ENCODE data around the gene GFRA4. TPM values are rescaled to one million over a fixed set of nuclear protein-coding genes. Genes with fewer than 3 reads are reported as not detected.

Gene GFRA4
- total and polyA plus RNA-seq, 7 donors, result not detected

DNA sequence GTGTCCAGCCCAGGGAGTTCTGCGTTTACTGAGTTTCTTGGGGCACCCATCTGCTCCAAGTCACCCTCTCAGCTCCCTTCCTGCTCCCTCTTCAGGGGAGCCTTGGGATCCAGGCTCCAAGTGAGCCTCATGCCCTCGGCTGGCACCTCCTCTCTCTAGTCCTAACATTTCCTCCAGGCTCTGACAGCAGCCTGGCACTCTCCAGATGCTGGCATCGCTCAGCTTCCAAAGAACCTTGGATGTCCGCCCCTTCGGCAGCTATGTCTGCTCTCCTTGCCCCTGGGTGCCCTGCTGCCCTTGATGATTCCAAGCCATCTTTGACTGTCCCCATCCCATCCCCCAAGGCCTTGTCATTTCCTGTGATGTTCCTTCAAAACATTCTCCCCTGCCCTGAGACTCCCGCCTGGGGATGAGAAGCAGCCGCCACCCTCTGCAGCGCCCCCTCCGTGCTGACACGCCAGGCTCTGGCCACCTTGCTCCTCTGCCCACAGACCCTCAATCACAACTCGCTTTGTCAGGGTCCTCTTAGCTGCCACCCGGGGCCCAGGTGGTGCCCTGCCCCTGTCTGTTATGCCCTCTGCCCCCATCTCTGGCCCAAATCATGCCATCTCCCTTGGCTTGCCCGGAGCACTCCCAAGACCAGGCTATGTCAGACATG is 6.6 kb upstream of the GFRA4 start:
- WGBS, 2 donors, result 74 to 84% methylated on average over 13 of the region's 13 CpGs
- Histone ChIP-seq H3K9me3 (no peaks in the 10 kb centered on the region), H3K27me3 (peaks cover 0 to 5% (median 0%) of the 10 kb centered on the region in 3 donors), H3K4me3 (no peak overlapping the region), H3K36me3 (peaks cover 0 to 55% (median 32%) of the 10 kb centered on the region in 4 donors), H3K27ac (peak overlapping the region in 3 of 4 donors; percentile 21 to 53 (median 39)), H3K4me1 (peaks cover 0 to 24% (median 19%) of the 10 kb centered on the region in 4 donors)
- intact Hi-C loops (cut with DNase I), result no loop called here
- TF ChIP-seq, protein P1, sequence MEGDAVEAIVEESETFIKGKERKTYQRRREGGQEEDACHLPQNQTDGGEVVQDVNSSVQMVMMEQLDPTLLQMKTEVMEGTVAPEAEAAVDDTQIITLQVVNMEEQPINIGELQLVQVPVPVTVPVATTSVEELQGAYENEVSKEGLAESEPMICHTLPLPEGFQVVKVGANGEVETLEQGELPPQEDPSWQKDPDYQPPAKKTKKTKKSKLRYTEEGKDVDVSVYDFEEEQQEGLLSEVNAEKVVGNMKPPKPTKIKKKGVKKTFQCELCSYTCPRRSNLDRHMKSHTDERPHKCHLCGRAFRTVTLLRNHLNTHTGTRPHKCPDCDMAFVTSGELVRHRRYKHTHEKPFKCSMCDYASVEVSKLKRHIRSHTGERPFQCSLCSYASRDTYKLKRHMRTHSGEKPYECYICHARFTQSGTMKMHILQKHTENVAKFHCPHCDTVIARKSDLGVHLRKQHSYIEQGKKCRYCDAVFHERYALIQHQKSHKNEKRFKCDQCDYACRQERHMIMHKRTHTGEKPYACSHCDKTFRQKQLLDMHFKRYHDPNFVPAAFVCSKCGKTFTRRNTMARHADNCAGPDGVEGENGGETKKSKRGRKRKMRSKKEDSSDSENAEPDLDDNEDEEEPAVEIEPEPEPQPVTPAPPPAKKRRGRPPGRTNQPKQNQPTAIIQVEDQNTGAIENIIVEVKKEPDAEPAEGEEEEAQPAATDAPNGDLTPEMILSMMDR (IDR thresholded peaks at IDR 0.05), result no peak
- TF ChIP-seq POLR2A (IDR thresholded peaks at IDR 0.05), result no peak
- no peak for TF ChIP-seq EP300 (IDR thresholded peaks at IDR 0.05)
- TF ChIP-seq POLR2AphosphoS5 (IDR thresholded peaks at IDR 0.05), result peak in 1 of 4 donors; percentile 17
- no peak for DNase-seq

- DNase-seq, result no peak
- H3K27me3 ChIP-seq, result peaks cover 0 to 4% (median 0%) of the 10 kb centered on the region in 3 donors
- H3K36me3 ChIP-seq, result peaks cover 0 to 32% (median 20%) of the 10 kb centered on the region in 4 donors
- intact Hi-C loops (cut with DNase I), result no loop called here
- H3K27ac ChIP-seq, result no peak overlapping the region
- no peak for TF ChIP-seq POLR2A (IDR thresholded peaks at IDR 0.05)
- no peak for TF ChIP-seq EP300 (IDR thresholded peaks at IDR 0.05)
- no peaks in the 10 kb centered on the region for H3K9me3 ChIP-seq
- WGBS, 2 donors, result 91 to 94% methylated on average over 8 of the region's 8 CpGs
- peaks cover 0 to 24% (median 19%) of the 10 kb centered on the region in 4 donors for H3K4me1 ChIP-seq
- H3K4me3 ChIP-seq, result no peak overlapping the region
These were observed 4.3 kb upstream of the GFRA4 start for GRCh38 chr20:3667434-3668037.

GRCh38 chr20:3663858-3664257 is 659 bp upstream of the GFRA4 start:
- no peak for TF ChIP-seq POLR2AphosphoS5 (IDR thresholded peaks at IDR 0.05)
- TF ChIP-seq POLR2A (IDR thresholded peaks at IDR 0.05), result no peak
- TF ChIP-seq EP300 (IDR thresholded peaks at IDR 0.05), result no peak
- TF ChIP-seq, protein P1 (IDR thresholded peaks at IDR 0.05), result no peak
- Histone ChIP-seq H3K4me3 (no peak overlapping the region), H3K27ac (no peak overlapping the region), H3K36me3 (peaks cover 0 to 9% (median 0%) of the 10 kb centered on the region in 4 donors), H3K9me3 (no peaks in the 10 kb centered on the region), H3K27me3 (peaks cover 13 to 38% (median 25%) of the 10 kb centered on the region in 3 donors), H3K4me1 (peaks cover 0 to 21% (median 18%) of the 10 kb centered on the region in 4 donors)
- intact Hi-C loops (cut with DNase I), result no loop called here
- no peak for DNase-seq
- WGBS, 2 donors, result 76 to 85% methylated on average over 2 of the region's 2 CpGs

- peaks cover 13 to 38% (median 25%) of the 10 kb centered on the region in 3 donors for H3K27me3 ChIP-seq
- intact Hi-C loops (cut with DNase I), result no loop called here
These were observed 1.2 kb downstream of the GFRA4 start for GRCh38 chr20:3661814-3662665.

More at GRCh38 chr20:3661814-3662665, 1.2 kb downstream of the GFRA4 start:
- H3K36me3 ChIP-seq, result no peaks in the 10 kb centered on the region
- DNase-seq, result peak; percentile 61
- no peak for TF ChIP-seq EP300 (IDR thresholded peaks at IDR 0.05)
- TF ChIP-seq POLR2A (IDR thresholded peaks at IDR 0.05), result no peak
- TF ChIP-seq, protein P1 (IDR thresholded peaks at IDR 0.05), result no peak
- TF ChIP-seq POLR2AphosphoS5 (IDR thresholded peaks at IDR 0.05), result no peak
- H3K4me1 ChIP-seq, result peaks cover 0 to 21% (median 18%) of the 10 kb centered on the region in 4 donors
- H3K4me3 ChIP-seq, result no peak overlapping the region
- no peak overlapping the region for H3K27ac ChIP-seq
- 67 to 74% methylated on average over 12 of the region's 12 CpGs for WGBS, 2 donors
- no peaks in the 10 kb centered on the region for H3K9me3 ChIP-seq

Data from sigmoid colon (tissue), 7 donors.